PFSK-1 (cell line): Measurements from ENCODE around the gene HCRTR1.

Experiments
- FOXP2 ChIP-seq: optimal IDR thresholded peaks from 2 replicates; pipeline ENCODE3; 2011; ENCODE audit warnings: borderline replicate concordance, control low read depth, inconsistent platforms; ENCODE audit not compliant: insufficient read depth; ENCODE audit errors: extremely low read length, extremely low read depth
- POLR2AphosphoS5 ChIP-seq: IDR thresholded peaks from 2 replicates; pipeline ENCODE4 v1.6.1; 2012; ENCODE audit warnings: low read depth, mild to moderate bottlenecking, control low read depth, low read length, moderate library complexity
- TAF1 ChIP-seq: IDR thresholded peaks from 2 replicates; pipeline ENCODE4 v1.6.1; 2012; ENCODE audit warnings: low read length, control low read depth, borderline replicate concordance; ENCODE audit not compliant: insufficient read depth

- TF ChIP-seq POLR2AphosphoS5 (no peak), TAF1 (no peak), FOXP2 (no peak)
Observed at GRCh38 chr1:31632649-31633048, 15.2 kb downstream of the HCRTR1 start.
